Measurements from ENCODE around the gene NPLOC4.
"Not testable (repeated sequence)": the region's sequence is repeated elsewhere in the genome, so short reads cannot be mapped to it uniquely, and the experiment has no call there.

The NPLOC4 gene

GRCh38 chr17:81621494-81622130 lies 15.3 kb downstream of the NPLOC4 start:
- DNase-seq: no peak

GRCh38 chr17:81618307-81618706 lies 18.6 kb downstream of the NPLOC4 start:
- not testable (repeated sequence) for DNase-seq

GRCh38 chr17:81616877-81617276 lies 20.0 kb downstream of the NPLOC4 start:
- no peak for DNase-seq

DNA sequence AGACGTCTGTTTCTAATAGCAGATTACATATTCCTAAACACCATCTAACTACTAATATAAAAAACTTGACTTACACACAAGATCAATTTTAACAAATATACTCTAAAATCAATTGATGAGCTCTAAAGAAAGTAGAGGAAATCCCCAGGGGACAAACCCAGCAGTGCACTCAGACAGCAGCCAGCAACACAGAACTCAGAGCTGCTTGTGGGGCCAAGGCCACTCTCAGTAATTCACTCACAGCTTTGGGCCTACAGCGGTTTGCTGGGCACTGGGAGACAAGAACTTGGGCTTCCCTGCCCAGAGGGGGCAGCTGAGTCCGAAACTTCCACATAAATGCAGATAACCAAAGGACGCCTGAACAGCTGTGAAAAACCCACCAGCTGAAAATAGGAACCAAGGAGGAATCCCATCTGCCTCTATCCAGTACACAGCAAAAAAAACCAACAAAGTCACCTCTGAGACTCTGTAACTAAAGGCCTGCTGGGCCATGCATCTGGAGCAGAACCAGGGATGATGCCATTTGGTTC lies 21.4 kb downstream of the NPLOC4 start:
- no peak for DNase-seq

GRCh38 chr17:81612172-81612970 lies 24.5 kb downstream of the NPLOC4 start:
- no peak for DNase-seq

GRCh38 chr17:81609541-81610311 lies 27.2 kb downstream of the NPLOC4 start:
- DNase-seq: no peak

DNA sequence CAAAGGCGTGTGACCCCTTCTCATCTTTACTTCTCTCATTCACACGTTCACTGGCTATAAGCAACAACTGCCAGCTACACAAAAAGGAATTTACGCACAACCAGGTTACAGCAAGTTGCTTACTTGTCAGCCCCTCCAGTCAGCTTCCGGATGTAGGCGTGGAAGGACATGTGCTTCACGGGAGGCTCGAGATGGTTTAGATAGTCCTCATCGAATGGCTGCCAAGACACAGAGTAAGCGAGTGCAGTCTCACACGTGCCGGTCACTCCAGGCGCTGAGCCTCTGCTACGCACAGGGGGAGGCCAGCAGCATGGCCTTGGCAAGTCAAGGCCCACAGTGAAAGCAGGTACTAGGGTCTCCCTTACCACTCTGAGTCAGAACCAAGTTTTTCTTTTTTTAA lies 28.3 kb downstream of the NPLOC4 start:
- no peak for DNase-seq

- DNase-seq: no peak
Observed at GRCh38 chr17:81608082-81608481, 28.8 kb downstream of the NPLOC4 start.

GRCh38 chr17:81607431-81607830 lies 29.5 kb downstream of the NPLOC4 start:
- no peak for DNase-seq

DNA sequence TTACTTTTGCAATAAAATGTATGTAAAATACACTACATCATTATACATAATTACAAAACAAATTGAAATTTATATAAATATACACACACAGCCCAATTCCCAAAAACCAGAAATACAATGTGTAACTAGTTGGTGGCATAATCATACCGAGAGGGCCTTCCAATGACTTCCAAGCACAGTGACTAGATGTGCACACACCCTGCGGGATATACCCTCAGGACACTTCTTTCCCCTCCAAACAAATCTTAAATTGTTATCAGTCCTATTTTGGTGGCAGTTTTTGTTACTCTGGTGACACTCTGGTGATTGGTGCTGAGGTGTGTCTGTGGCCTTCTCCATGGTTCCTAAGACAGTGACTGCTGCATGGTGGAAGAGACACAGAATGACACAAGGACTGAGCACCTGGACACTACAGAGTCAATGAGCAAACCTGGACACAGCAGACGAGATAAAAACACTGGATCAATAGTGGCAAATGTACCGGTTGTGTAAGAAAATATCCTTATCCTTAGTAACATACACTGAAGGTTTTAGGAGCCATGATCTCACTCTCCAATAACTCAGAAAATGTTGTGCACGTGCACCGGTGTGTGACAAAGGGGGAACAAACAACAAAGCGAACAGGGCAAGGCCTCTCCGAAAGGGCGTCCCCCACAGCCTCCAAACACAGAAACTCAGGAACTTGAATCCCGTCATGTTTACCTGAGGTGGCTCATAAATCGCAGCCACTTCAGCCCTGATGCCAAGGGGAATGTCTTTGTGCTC lies 32.9 kb downstream of the NPLOC4 start:
- DNase-seq: no peak

- DNase-seq: peak; percentile 36
Observed at GRCh38 chr17:81601525-81602120, 35.3 kb downstream of the NPLOC4 start.

DNA sequence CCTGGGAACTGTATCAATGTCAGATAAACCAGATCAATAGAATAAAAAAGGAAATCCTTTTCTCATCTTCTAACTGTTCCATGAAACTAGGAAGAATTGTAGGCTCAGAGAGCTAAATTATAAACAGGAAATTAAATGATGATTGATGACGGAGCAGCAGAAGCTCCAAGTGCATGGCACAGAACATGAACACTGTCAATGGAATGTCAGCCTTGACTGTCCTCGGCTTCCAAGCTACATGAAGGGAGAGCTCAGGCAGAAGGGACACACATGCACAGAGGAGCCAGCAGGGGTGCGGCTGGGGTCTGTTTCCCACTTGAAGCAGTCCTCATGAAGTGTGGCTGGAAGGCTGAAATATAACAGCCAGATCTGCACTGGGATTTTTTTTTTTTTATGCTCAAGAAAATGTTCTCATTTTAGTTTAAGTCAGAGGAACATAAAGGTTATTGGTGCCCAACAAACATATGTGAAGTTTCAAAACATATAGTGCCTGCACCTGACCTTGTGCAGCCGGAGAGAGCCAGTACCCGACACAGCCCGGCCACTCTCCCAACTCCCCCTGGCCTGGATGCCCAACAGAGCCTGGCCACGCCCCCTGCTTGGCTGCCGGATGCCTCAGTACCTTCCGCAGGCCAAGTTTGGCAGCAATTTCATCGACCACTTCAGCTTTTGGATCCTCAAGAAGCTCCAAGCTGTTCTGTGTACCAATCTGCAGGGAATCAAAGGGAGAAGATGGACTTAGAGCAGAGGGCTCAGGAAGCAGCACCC lies 37.0 kb downstream of the NPLOC4 start:
- DNase-seq: no peak

DNA sequence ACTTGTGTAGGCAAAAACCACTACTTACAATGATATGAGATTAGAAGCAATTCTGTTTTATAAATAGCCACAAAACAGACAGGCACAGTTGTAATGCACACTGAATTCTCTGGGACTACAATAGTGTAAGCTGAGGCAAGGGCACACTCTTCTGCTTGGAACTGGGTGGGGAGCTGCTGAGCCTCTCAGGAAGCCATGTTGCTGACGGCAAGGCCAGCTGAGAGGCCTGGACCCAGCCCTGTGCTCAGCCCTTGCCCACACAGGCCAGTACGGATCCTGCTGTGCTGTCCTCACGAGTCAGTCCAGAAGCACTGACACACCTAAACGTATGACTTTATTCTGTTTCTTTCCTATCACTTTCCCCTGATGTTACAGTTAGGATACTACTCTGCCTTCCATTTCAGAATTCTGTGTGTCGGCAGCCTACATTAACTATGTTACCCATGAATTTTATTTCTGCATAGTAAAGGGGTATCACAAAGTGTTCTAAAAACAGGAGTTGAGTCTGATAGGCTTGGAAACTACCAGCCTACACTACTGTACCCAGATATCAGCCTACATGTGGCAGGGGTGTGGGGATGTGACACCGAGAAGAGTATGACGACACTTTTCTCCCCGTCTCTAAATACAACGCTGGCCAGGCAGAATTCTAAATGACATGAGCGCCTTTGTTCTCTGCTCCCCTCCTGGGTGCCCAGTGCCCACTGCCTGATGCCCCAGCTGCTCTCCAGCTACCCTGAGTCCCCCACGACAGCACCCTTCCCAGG lies 43.6 kb downstream of the NPLOC4 start:
- DNase-seq: no peak

DNA sequence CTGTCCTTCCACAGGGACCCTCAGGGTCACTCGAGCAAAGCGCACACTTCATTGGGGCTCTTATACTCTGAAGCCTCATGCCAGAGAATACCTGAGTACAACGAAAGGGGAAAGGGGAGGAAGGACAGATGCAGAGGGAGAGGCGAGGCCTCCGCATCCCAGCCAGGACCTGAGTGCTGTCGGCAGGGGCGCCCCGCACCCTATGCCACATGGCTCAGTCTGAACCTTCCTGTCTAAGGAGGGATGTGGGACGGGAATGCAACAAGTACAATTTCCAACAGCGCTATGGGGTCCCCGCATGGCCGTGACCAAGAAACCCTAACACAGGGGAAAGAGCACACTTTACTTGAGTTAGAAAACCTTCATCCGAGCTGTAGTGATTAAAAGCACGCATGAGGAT lies 44.9 kb downstream of the NPLOC4 start:
- no peak for DNase-seq

DNA sequence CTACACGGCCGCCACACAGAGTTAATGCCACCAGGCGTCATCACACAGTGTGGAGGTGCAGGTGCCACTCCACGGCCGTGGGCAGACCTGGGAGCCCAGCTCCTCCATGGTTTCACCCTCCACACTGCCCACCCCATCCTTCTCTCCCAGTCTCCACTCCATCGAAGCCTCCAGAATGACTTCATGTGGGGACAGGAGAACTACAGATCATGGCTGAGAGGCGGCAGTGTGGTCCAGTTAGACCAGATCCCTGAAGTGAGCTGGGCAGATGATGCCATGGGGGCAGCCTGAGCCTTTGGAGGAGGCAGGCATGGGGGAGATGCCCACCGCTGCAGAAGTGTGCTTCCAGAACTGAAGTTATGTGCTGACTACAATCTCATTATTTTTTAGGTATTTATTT lies 46.8 kb downstream of the NPLOC4 start:
- no peak for DNase-seq

DNA sequence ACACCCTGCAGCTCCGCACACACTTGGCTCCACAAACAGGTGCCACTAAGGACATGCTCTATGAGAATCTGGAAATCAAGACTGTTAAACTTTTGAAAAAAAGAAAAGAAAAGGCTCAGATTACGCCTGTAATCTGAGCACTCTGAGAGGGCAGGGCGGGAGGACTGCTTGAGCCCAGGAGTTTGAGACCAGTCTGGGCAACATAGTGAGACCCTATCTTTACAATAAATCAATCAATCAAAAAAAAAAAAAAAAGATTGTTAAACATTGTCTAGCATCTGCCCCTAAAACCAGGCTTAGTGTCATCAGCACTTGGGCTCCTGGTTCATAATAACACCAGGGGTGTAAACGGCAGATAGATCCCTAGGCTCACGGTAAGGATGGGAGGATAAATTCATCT lies 47.3 kb downstream of the NPLOC4 start:
- no peak for DNase-seq

DNA sequence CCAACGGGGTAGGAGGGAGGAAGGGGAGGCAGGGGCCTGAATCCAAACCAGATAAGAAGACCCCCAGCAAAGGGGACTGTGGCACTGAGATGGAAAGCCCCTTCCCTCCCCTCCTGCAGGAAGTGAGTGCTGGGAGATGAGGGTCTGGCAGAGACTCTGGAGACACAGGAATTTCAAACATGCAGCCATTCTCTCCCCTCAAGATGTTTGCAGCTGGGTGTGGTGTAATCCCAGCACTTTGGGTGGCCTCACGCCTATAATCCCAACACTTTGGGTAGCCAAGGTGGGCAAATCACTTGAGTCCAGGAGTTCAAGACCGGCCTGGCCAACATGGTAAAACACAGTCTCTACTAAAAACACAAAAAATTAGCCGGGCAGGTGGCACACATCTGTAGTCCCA lies 50.8 kb downstream of the NPLOC4 start:
- no peak for DNase-seq

- not testable (repeated sequence) for DNase-seq
Observed at GRCh38 chr17:81584771-81585170, 52.1 kb downstream of the NPLOC4 start.

DNA sequence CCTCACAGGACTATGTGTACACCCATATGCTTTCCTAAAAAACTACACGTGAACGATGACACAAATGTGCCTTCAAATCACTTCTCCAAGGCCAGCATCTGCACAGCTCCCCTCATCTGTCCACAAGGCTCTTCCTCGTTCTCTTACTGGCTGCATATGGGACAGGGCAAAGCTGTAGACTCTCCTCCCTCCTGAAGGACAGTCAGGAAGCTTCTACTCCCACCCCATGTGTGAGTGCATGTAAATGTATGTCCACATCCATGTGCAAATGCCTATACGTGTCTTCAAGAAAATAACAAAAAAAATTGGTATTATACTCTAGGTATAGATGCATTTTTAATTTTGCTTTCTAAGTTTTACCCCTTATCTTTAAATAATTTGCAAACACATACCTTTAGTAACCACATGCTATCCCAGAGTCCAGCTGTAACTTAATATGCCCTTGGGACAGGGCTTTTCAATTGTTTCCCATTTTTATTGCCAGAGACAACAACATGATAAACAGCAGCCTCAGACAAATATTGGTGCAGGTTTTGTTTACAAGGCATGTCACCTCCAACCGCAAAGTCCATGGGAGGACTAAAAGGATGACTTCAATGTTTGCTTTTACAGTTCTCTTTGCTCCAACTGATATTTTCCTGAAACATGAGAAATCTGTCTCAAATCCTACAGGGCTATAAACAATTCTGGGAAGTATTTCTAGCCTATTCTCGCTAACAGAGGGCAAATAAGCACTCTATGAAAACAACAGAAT lies 53.1 kb downstream of the NPLOC4 start:
- DNase-seq: no peak

DNA sequence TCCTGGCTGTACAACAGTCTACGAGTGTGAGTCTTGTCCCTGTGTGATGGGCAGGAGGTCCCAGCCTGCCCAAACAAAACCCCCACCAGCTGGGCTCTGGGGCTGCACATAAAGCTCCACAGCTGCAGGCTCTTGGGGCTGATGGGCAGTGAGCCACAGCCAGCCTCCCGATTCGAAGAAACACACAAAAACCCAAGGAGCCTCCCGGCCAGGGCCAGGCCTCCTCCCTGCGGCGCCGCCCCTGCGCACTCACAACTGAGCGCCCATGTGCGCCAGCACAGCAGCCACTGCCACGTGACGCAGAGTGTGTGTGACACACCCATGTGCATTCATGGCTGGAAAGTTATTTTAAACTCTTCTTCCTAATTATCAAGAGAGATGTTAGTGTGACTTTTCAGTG lies 54.2 kb downstream of the NPLOC4 start:
- DNase-seq: no peak

All from activated gamma-delta T cell treated with Interleukin-2 at 50 U/mL for 16 hours (primary cell).